T1000 (cell line): ENCODE results near the gene PAIP1.
"Not testable (repeated sequence)": the region's sequence is repeated elsewhere in the genome, so short reads cannot be mapped to it uniquely, and the experiment has no call there.

Experiments used
- DNase-seq: peaks from one replicate; lab custom pipeline; 2025; ENCODE audit warnings: mixed read lengths; lab: John Stamatoyannopoulos, UW

Gene PAIP1

GRCh38 chr5:43514816-43515677, 41.8 kb downstream of the PAIP1 start, which contains the start of gene C5orf34:
TSS of gene C5orf34 (minus strand) at chr5:43515148. CDS start at chr5:43509339, 5,809 bp downstream.
- peak; percentile 93 for DNase-seq

DNA sequence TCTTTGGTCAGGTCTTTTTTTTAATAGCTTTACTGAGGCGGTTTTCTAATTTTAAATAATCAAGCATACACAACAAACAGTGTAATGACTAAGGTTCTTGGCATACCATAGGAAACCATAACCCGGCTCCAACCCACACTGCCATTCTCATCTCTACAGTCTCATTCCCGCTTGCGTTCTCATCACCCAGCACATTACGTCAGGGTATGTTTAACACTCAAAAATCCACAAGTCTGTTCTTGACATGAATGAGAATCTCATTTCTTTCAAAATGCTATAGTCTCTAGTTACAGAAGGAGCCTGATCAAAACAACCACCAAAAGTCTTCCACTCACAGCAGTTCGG, 42.4 kb downstream of the PAIP1 start:
- no peak for DNase-seq

- DNase-seq: no peak
These were observed 42.9 kb downstream of the PAIP1 start for GRCh38 chr5:43514025-43514424.

GRCh38 chr5:43511062-43511461, 45.8 kb downstream of the PAIP1 start:
- DNase-seq: not testable (repeated sequence)

- no peak for DNase-seq
These were observed 58.3 kb downstream of the PAIP1 start for GRCh38 chr5:43498581-43498980.

DNA sequence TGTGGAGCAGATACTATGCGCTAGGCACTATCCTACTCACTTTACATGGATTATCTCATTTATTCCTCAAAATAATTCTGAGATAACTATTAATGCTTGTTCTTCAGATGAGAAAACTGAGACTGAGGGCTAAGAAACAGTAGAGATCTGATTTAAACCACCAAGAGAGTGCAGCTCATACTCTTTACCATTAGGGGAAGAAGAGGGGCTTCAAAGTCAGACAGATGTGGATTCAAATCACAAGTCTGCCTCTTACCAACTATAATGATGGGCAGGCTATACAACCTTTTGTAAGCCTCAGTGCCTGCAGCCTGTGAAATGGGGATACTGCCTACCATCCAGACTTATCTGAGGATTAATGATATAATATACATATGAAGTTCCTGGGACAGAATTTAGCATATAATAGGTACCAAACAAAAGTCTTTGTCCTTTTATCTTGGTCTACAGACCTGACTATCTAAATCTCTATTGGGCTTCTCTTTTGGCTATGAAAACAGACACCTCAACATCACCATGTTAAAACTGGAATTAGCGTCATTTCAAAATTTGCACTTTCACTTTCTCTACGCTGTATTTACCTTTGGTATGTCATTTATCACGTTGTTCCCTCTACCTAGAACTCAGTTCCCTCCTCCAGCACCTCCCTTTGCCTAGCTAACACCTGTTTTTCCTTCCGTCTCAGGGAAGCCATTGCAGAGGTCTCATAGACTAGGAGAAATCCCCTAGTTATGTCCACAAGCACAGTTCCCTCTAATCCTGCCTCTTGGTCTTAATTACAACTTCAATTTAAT, 59.4 kb downstream of the PAIP1 start:
- DNase-seq: no peak

DNA sequence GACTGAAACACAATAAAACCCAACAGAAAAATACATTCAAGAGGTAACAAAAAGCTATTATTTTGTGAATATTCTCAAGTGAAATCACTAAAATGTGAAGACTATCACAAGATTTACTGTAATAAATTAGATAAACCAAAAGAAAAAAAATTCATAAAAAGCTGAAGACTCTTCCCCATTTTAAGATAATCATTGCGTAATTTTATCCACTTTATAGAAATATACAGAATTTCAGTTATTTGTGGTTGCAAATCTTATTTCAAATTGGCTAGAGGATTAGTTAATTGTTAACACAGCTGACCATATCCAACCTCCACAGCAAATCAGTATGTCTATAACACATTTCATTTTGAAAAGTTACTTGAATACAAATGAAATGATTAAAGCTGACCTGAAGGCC, 65.6 kb downstream of the PAIP1 start:
- DNase-seq: no peak

GRCh38 chr5:43486353-43486752, 70.5 kb downstream of the PAIP1 start:
- DNase-seq: no peak

DNA sequence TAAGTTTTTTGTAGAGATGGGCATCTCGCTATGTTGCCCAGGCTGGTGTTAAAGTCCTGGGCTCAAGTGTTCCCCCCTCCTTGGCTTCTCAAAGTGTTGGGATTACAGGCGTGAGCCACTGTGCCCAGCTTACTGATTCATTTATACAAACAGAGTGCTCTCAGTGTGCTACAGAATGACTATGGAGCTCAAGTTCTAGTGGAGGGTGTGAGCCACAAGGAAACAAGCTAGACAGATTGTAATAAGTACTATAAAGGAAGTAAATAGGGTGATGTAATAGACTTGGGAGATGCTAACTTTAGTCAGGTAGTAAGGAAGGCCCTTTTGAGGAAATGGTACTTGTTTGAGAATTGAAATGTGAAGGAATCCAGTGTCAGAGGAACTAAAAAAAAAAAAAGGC, 71.5 kb downstream of the PAIP1 start:
- no peak for DNase-seq

DNA sequence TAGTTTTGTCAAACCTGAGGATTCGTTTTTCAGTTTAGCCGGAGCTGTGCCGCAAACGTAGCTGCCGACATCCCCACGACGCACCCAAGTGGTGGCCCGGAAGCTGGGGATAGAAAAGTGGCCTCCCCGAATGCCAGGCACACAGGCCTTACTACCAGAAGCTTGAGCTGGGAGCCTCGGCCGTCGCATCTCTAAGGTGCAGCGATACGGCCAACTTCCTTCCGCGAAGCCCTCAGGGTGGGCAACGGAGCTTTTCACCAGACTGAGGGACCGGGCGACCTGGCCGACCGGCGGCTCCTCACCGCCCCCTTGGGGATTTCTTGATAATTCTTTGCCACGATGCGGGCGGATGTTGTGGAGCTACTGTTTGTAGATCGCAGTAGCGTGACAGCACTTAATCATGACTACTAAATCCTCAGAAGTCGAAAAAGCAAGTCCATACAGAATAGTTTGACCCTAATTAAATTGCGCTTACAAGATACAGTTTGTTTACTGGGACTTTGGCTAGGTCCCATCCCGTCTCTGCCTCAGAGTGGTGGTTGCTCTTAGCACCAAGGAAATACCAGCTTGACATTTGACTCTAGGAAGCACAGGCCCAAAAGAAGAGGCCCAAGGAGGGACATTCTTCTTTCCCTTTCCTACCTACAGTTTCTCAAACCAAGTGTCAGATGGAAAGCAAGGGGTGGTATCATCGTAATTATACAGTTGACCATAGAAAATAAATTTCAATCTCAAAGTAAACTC, 72.6 kb downstream of the PAIP1 start:
- peak; percentile 73 for DNase-seq

- peak; percentile 78 for DNase-seq
These were observed 73.4 kb downstream of the PAIP1 start, which contains the start of gene TMEM267 for GRCh38 chr5:43483298-43484105. TSS of gene TMEM267 (minus strand) at chr5:43483865. CDS start at chr5:43453969, 29,896 bp downstream.

GRCh38 chr5:43482490-43483297, 74.2 kb downstream of the PAIP1 start:
- DNase-seq: no peak
